SK-N-SH treated with all-trans-retinoic acid at 6 μM for 48 hours (cell line): ENCODE results near the gene TRRAP.

ENCODE experiments used
- ATAC-seq: fragments of 200-7000 bp; cut with Tn5 transposase; 3 replicates; pipeline ENCODE4 v1.9.1; 2020; ENCODE audit warnings: mild to moderate bottlenecking, moderate library complexity
- ARNTL ChIP-seq: fragments of 450-650 bp; formaldehyde crosslinking; IDR thresholded peaks from 2 replicates; pipeline ENCODE4 v1.5.0; 2020; ENCODE audit warnings: low read depth, mild to moderate bottlenecking, moderate library complexity, borderline replicate concordance
- BACH2 ChIP-seq: fragments of 250-450 bp; sonication (Bioruptor Pico); IDR thresholded peaks from 2 replicates; pipeline ENCODE4 v1.9.0; 2021; ENCODE audit warnings: mild to moderate bottlenecking, borderline replicate concordance
- CREB5 ChIP-seq: fragments of 250-450 bp; sonication (Bioruptor Pico); IDR thresholded peaks from 2 replicates; pipeline ENCODE4 v1.5.1; 2020; ENCODE audit warnings: low read depth, mild to moderate bottlenecking, moderate library complexity
- CSDC2 ChIP-seq: fragments of 250-450 bp; sonication (Bioruptor Pico); IDR thresholded peaks from 2 replicates; pipeline ENCODE4 v1.5.0; 2020; ENCODE audit warnings: mild to moderate bottlenecking, moderate library complexity
- GLIS3 ChIP-seq: fragments of 250-450 bp; sonication (Bioruptor Pico); IDR thresholded peaks from 2 replicates; pipeline ENCODE4 v1.5.0; 2020; ENCODE audit warnings: mild to moderate bottlenecking, moderate library complexity
- ISL1 ChIP-seq: fragments of 250-450 bp; sonication (Bioruptor Pico); IDR thresholded peaks from 2 replicates; pipeline ENCODE4 v2.1.2; 2022; ENCODE audit warnings: mild to moderate bottlenecking, moderate library complexity
- OSR1 ChIP-seq: fragments of 250-450 bp; sonication (Bioruptor Pico); IDR thresholded peaks from 2 replicates; pipeline ENCODE4 v1.8.0; 2022; ENCODE audit warnings: moderate library complexity, mild to moderate bottlenecking, inconsistent platforms
- PPARA ChIP-seq: fragments of 250-450 bp; sonication (Bioruptor Pico); IDR thresholded peaks from 2 replicates; pipeline ENCODE4 v1.5.0; 2020; ENCODE audit warnings: mild to moderate bottlenecking, borderline replicate concordance
- RARB ChIP-seq: fragments of 250-450 bp; sonication (Bioruptor Pico); IDR thresholded peaks from 2 replicates; pipeline ENCODE4 v1.8.0; 2021; ENCODE audit warnings: mild to moderate bottlenecking, moderate library complexity
- SNAI2 ChIP-seq: fragments of 250-450 bp; sonication (Bioruptor Pico); IDR thresholded peaks from 2 replicates; pipeline ENCODE4 v1.5.0; 2020; ENCODE audit warnings: mild to moderate bottlenecking, moderate library complexity
- TCF4 ChIP-seq: fragments of 250-450 bp; sonication (Bioruptor Pico); IDR thresholded peaks from 2 replicates; pipeline ENCODE4 v1.8.0; 2021; ENCODE audit warnings: mild to moderate bottlenecking, moderate library complexity, borderline replicate concordance
- TOX ChIP-seq: fragments of 250-450 bp; sonication (Bioruptor Pico); IDR thresholded peaks from 2 replicates; pipeline ENCODE4 v1.8.0; 2021; ENCODE audit warnings: mild to moderate bottlenecking, moderate library complexity, borderline replicate concordance
- TSHZ2 ChIP-seq: fragments of 250-450 bp; sonication (Bioruptor Pico); IDR thresholded peaks from 2 replicates; pipeline ENCODE4 v1.5.0; 2020; ENCODE audit warnings: mild to moderate bottlenecking, moderate library complexity
- ZC3H10 ChIP-seq: fragments of 250-450 bp; sonication (Bioruptor Pico); IDR thresholded peaks from 2 replicates; pipeline ENCODE4 v1.5.1; 2021; ENCODE audit warnings: mild to moderate bottlenecking, moderate library complexity
- ZFP3 ChIP-seq: fragments of 250-450 bp; sonication (Bioruptor Pico); IDR thresholded peaks from 2 replicates; pipeline ENCODE4 v1.5.0; 2020; ENCODE audit warnings: mild to moderate bottlenecking, moderate library complexity
- ZNF565 ChIP-seq: fragments of 450-650 bp; formaldehyde crosslinking; conservative IDR thresholded peaks from 2 replicates; pipeline ENCODE4 v1.5.0; 2020; ENCODE audit warnings: low read depth, mild to moderate bottlenecking, moderate library complexity
- ZNF70 ChIP-seq: fragments of 450-650 bp; formaldehyde crosslinking; IDR thresholded peaks from 2 replicates; pipeline ENCODE4 v1.5.0; 2020; ENCODE audit warnings: mild to moderate bottlenecking, moderate library complexity
- ZNF8 ChIP-seq: fragments of 450-650 bp; formaldehyde crosslinking; IDR thresholded peaks from 2 replicates; pipeline ENCODE4 v1.5.0; 2020; ENCODE audit warnings: mild to moderate bottlenecking, moderate library complexity
- TF ChIP-seq, protein P1 (sequence below): fragments of 250-450 bp; sonication (Bioruptor Pico); IDR thresholded peaks from 2 replicates; pipeline ENCODE4 v1.8.0; 2021; ENCODE audit warnings: low read depth, mild to moderate bottlenecking, moderate library complexity, borderline replicate concordance
- TF ChIP-seq, protein P2 (sequence below): fragments of 250-450 bp; sonication (Bioruptor Pico); IDR thresholded peaks from 2 replicates; pipeline ENCODE4 v1.5.1; 2021; ENCODE audit warnings: mild to moderate bottlenecking, moderate library complexity

Gene TRRAP

GRCh38 chr7:98957766-98958165, 79.4 kb downstream of the TRRAP start:
- TF ChIP-seq OSR1 (CRISPR knock-in tag) = no peak
- ATAC-seq = no peak

DNA sequence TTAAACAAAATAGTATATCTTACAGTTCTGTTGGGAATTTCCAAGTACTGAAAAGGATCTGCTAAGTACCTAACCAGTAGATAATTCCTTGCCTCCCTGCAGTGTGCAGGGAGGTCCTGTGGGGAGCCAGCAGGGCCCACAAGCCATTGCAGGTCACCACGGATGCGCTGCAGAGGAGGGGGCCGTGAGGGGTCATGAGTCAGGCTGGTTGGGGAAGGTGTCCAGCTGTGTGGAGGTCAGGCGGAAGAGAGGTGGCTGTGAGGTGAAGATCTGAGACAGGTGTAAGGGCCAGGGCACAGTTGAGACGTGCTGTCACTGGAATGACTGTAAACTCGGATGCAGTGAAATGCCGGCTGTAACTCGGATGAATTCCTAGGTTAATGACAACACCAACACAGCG, 80.6 kb downstream of the TRRAP start:
- no peak for TF ChIP-seq ZNF70 (CRISPR knock-in tag)
- no peak for TF ChIP-seq PPARA
- TF ChIP-seq CREB5 (CRISPR knock-in tag) = no peak
- no peak for TF ChIP-seq BACH2 (CRISPR knock-in tag)
- TF ChIP-seq ISL1 (CRISPR knock-in tag) = no peak
- no peak for TF ChIP-seq RARB
- no peak for TF ChIP-seq ZNF565
- no peak for TF ChIP-seq SNAI2
- TF ChIP-seq ZNF8 = no peak
- TF ChIP-seq ZC3H10 (CRISPR knock-in tag) = no peak
- no peak for TF ChIP-seq ZFP3
- no peak for ATAC-seq

DNA sequence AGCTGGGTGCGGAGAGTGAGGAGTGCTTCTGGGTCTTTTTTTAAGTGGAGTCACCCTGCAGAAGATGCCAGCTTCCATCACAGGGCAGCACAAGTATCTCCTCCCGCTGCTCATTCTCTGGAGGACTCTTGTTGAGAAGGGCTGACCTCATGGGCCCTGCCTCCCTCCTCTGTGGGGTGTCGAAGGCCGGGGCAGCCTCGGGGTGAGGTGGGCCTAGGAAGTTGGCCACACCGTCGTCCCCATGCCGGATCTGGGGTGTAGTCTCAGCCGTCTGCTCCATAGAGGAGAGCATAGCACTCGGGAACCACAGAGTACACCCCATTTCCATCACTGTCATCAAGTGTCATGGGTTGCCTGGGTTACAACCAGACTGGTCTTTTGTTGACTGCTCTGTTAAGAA, 85.0 kb downstream of the TRRAP start:
- TF ChIP-seq BACH2 (CRISPR knock-in tag) (no peak), SNAI2 (no peak), CSDC2 (no peak), ZC3H10 (CRISPR knock-in tag) (no peak), ZFP3 (no peak), TSHZ2 (CRISPR knock-in tag) (no peak)
- TF ChIP-seq, all 23 proteins: peak for 0
- ATAC-seq = no peak

DNA sequence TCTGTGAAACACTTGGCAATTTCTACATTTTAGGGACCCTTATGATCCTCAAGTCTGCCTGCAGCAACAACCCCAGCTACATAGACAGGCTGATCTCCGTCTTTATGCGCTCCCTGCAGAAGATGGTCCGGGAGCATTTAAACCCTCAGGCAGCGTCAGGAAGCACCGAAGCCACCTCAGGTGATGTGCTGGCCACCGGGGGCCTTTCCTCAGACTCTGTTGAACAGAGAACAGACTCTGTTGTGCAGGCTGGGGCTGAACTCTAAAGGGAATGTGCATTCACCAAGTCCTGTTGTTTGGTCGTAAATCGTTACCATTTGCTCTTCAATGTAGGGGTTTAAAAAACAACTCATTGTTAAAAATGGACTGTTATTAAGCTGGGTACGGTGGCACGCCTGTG, 86.3 kb downstream of the TRRAP start:
- ATAC-seq = no peak
- TF ChIP-seq GLIS3 (CRISPR knock-in tag) (no peak), ZNF565 (no peak)

- ATAC-seq = no peak
- TF ChIP-seq ARNTL (CRISPR knock-in tag) (no peak), TCF4 (CRISPR knock-in tag) (no peak), CREB5 (CRISPR knock-in tag) (no peak), RARB (no peak), ZFP3 (no peak), ZNF8 (no peak)
- TF ChIP-seq, protein P1, sequence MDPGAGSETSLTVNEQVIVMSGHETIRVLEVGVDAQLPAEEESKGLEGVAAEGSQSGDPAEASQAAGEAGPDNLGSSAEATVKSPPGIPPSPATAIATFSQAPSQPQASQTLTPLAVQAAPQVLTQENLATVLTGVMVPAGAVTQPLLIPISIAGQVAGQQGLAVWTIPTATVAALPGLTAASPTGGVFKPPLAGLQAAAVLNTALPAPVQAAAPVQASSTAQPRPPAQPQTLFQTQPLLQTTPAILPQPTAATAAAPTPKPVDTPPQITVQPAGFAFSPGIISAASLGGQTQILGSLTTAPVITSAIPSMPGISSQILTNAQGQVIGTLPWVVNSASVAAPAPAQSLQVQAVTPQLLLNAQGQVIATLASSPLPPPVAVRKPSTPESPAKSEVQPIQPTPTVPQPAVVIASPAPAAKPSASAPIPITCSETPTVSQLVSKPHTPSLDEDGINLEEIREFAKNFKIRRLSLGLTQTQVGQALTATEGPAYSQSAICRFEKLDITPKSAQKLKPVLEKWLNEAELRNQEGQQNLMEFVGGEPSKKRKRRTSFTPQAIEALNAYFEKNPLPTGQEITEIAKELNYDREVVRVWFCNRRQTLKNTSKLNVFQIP (CRISPR knock-in tag) = no peak
Observed at GRCh38 chr7:98968621-98969020, 90.3 kb downstream of the TRRAP start.

GRCh38 chr7:98969386-98969785, 91.1 kb downstream of the TRRAP start:
- ATAC-seq = no peak
- TF ChIP-seq SNAI2 = no peak
- TF ChIP-seq CSDC2 = no peak
- no peak for TF ChIP-seq ZNF70 (CRISPR knock-in tag)
- TF ChIP-seq ZNF565 = no peak
- TF ChIP-seq GLIS3 (CRISPR knock-in tag) = no peak
- no peak for TF ChIP-seq CREB5 (CRISPR knock-in tag)
- no peak for TF ChIP-seq RARB
- TF ChIP-seq OSR1 (CRISPR knock-in tag) = no peak
- no peak for TF ChIP-seq PPARA
- TF ChIP-seq ISL1 (CRISPR knock-in tag) = no peak
- no peak for TF ChIP-seq TOX (CRISPR knock-in tag)
- TF ChIP-seq TSHZ2 (CRISPR knock-in tag) = no peak
- TF ChIP-seq, protein P2, sequence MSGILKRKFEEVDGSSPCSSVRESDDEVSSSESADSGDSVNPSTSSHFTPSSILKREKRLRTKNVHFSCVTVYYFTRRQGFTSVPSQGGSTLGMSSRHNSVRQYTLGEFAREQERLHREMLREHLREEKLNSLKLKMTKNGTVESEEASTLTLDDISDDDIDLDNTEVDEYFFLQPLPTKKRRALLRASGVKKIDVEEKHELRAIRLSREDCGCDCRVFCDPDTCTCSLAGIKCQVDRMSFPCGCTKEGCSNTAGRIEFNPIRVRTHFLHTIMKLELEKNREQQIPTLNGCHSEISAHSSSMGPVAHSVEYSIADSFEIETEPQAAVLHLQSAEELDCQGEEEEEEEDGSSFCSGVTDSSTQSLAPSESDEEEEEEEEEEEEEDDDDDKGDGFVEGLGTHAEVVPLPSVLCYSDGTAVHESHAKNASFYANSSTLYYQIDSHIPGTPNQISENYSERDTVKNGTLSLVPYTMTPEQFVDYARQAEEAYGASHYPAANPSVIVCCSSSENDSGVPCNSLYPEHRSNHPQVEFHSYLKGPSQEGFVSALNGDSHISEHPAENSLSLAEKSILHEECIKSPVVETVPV (CRISPR knock-in tag) = no peak
